Ishikawa (cell line): ENCODE results near the gene CAVIN2.

Experiments used
- EP300 ChIP-seq: IDR thresholded peaks from 2 replicates; pipeline ENCODE4 v1.6.1; 2012; ENCODE audit warnings: borderline replicate concordance
- FOXM1 ChIP-seq: IDR thresholded peaks from 2 replicates; pipeline ENCODE4 v1.6.1; 2012; ENCODE audit warnings: low read depth, borderline replicate concordance
- RAD21 ChIP-seq: IDR thresholded peaks from 2 replicates; pipeline ENCODE4 v1.6.1; 2012; ENCODE audit warnings: low read depth
- ZBTB7A ChIP-seq: IDR thresholded peaks from 2 replicates; pipeline ENCODE4 v1.6.1; 2012; ENCODE audit warnings: low read depth
- TF ChIP-seq, protein P1 (sequence below): IDR thresholded peaks from 2 replicates; pipeline ENCODE4 v1.6.1; 2012; ENCODE audit warnings: low read depth, mild to moderate bottlenecking

DNA sequence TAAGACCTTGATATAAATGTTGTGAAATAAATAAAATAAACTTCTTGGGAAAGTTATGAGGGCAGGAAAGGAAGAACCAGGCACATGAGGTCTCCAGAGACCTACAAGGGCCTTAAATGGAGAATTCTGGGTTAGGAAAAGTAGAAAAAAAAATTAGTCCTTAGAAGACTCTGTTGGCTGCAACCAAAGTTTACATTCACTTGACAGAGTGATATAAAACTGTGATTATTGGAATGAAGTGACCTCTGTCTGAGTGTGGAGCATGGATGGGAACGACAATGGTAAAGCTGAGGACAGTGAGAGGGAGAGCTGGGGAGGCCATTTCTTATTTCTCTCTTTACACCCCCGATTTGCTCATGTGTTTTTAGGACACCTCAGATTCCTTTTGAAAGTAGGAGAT lies 29.0 kb upstream of the CAVIN2 start:
- TF ChIP-seq ZBTB7A = no peak
- TF ChIP-seq EP300 = no peak
- TF ChIP-seq FOXM1 = no peak
- TF ChIP-seq RAD21 = no peak
- TF ChIP-seq, protein P1, sequence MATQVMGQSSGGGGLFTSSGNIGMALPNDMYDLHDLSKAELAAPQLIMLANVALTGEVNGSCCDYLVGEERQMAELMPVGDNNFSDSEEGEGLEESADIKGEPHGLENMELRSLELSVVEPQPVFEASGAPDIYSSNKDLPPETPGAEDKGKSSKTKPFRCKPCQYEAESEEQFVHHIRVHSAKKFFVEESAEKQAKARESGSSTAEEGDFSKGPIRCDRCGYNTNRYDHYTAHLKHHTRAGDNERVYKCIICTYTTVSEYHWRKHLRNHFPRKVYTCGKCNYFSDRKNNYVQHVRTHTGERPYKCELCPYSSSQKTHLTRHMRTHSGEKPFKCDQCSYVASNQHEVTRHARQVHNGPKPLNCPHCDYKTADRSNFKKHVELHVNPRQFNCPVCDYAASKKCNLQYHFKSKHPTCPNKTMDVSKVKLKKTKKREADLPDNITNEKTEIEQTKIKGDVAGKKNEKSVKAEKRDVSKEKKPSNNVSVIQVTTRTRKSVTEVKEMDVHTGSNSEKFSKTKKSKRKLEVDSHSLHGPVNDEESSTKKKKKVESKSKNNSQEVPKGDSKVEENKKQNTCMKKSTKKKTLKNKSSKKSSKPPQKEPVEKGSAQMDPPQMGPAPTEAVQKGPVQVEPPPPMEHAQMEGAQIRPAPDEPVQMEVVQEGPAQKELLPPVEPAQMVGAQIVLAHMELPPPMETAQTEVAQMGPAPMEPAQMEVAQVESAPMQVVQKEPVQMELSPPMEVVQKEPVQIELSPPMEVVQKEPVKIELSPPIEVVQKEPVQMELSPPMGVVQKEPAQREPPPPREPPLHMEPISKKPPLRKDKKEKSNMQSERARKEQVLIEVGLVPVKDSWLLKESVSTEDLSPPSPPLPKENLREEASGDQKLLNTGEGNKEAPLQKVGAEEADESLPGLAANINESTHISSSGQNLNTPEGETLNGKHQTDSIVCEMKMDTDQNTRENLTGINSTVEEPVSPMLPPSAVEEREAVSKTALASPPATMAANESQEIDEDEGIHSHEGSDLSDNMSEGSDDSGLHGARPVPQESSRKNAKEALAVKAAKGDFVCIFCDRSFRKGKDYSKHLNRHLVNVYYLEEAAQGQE = no peak
